ES-I3 (cell line): ENCODE results near the gene LGALS3.

Experiments used
- H3K36me3 ChIP-seq: 2 replicates; pipeline ENCODE4 v1.6.1; 2013; ENCODE audit warnings: mild to moderate bottlenecking, low read length, control low read depth, moderate library complexity; ENCODE audit not compliant: insufficient read depth
- H3K4me1 ChIP-seq: 2 replicates; pipeline ENCODE4 v1.6.1; 2013; ENCODE audit warnings: mild to moderate bottlenecking, control low read depth, low read length; ENCODE audit not compliant: insufficient read depth
- H3K9ac ChIP-seq: 2 replicates; pipeline ENCODE4 v1.6.1; 2013; ENCODE audit warnings: low read depth, mild to moderate bottlenecking, low read length, moderate library complexity
- H3K9me3 ChIP-seq: 2 replicates; pipeline ENCODE4 v1.6.1; 2013; ENCODE audit warnings: mild to moderate bottlenecking, low read length, moderate library complexity; ENCODE audit not compliant: control insufficient read depth, insufficient read depth

The LGALS3 gene

GRCh38 chr14:55121628-55122439 is 7.2 kb upstream of the LGALS3 start:
- Histone ChIP-seq H3K36me3 (no peaks in the 10 kb centered on the region), H3K9ac (no peak overlapping the region), H3K4me1 (peaks cover 5% of the 10 kb centered on the region; the same call in 1 of the 2 replicates), H3K9me3 (no peaks in the 10 kb centered on the region; the same call in 1 of the 2 replicates)

- Histone ChIP-seq H3K9ac (no peak overlapping the region), H3K4me1 (peaks cover 5% of the 10 kb centered on the region; the same call in 1 of the 2 replicates), H3K36me3 (no peaks in the 10 kb centered on the region), H3K9me3 (no peaks in the 10 kb centered on the region; the same call in 1 of the 2 replicates)
These were observed 6.5 kb upstream of the LGALS3 start for GRCh38 chr14:55122440-55122986.

GRCh38 chr14:55123101-55123500 is 6.0 kb upstream of the LGALS3 start:
- no peaks in the 10 kb centered on the region for H3K36me3 ChIP-seq
- no peak overlapping the region for H3K9ac ChIP-seq
- H3K4me1 ChIP-seq: peaks cover 5% of the 10 kb centered on the region; the same call in 1 of the 2 replicates
- H3K9me3 ChIP-seq: no peaks in the 10 kb centered on the region; the same call in 1 of the 2 replicates

GRCh38 chr14:55123852-55124639 is 5.0 kb upstream of the LGALS3 start:
- H3K36me3 ChIP-seq: no peaks in the 10 kb centered on the region
- H3K4me1 ChIP-seq: no peaks in the 10 kb centered on the region
- H3K9ac ChIP-seq: no peak overlapping the region
- no peaks in the 10 kb centered on the region; the same call in 1 of the 2 replicates for H3K9me3 ChIP-seq

GRCh38 chr14:55124774-55125386 is 4.2 kb upstream of the LGALS3 start:
- H3K9me3 ChIP-seq: no peaks in the 10 kb centered on the region; the same call in 1 of the 2 replicates
- no peaks in the 10 kb centered on the region for H3K36me3 ChIP-seq
- H3K4me1 ChIP-seq: no peaks in the 10 kb centered on the region
- H3K9ac ChIP-seq: no peak overlapping the region

- Histone ChIP-seq H3K4me1 (no peaks in the 10 kb centered on the region), H3K36me3 (no peaks in the 10 kb centered on the region), H3K9ac (no peak overlapping the region), H3K9me3 (no peaks in the 10 kb centered on the region; the same call in 1 of the 2 replicates)
These were observed 3.6 kb upstream of the LGALS3 start for GRCh38 chr14:55125403-55125802.

- no peaks in the 10 kb centered on the region for H3K4me1 ChIP-seq
- no peaks in the 10 kb centered on the region for H3K36me3 ChIP-seq
- no peak overlapping the region for H3K9ac ChIP-seq
- no peaks in the 10 kb centered on the region; the same call in 1 of the 2 replicates for H3K9me3 ChIP-seq
These were observed 3.0 kb upstream of the LGALS3 start for GRCh38 chr14:55126034-55126433.

GRCh38 chr14:55126932-55127459 is 2.1 kb upstream of the LGALS3 start:
- Histone ChIP-seq H3K9ac (no peak overlapping the region), H3K36me3 (no peaks in the 10 kb centered on the region), H3K9me3 (no peaks in the 10 kb centered on the region; the same call in 1 of the 2 replicates), H3K4me1 (no peaks in the 10 kb centered on the region)

- Histone ChIP-seq H3K9me3 (no peaks in the 10 kb centered on the region; the same call in 1 of the 2 replicates), H3K4me1 (no peaks in the 10 kb centered on the region), H3K36me3 (no peaks in the 10 kb centered on the region), H3K9ac (no peak overlapping the region)
These were observed 1.5 kb upstream of the LGALS3 start for GRCh38 chr14:55127460-55127951.

- Histone ChIP-seq H3K9ac (peak overlapping the region; percentile 64; the same call in 1 of the 2 replicates), H3K4me1 (no peaks in the 10 kb centered on the region), H3K9me3 (no peaks in the 10 kb centered on the region; the same call in 1 of the 2 replicates), H3K36me3 (no peaks in the 10 kb centered on the region)
These were observed 516 bp upstream of the LGALS3 start for GRCh38 chr14:55128386-55129085.

GRCh38 chr14:55129428-55130195 is 560 bp downstream of the LGALS3 start:
- Histone ChIP-seq H3K9me3 (no peaks in the 10 kb centered on the region), H3K9ac (peak overlapping the region; percentile 64; the same call in 1 of the 2 replicates), H3K36me3 (peaks cover 3% of the 10 kb centered on the region; the same call in 1 of the 2 replicates), H3K4me1 (no peaks in the 10 kb centered on the region)

GRCh38 chr14:55130196-55130550 is 1.1 kb downstream of the LGALS3 start:
- Histone ChIP-seq H3K9ac (peak overlapping the region; percentile 64; the same call in 1 of the 2 replicates), H3K4me1 (no peaks in the 10 kb centered on the region), H3K9me3 (no peaks in the 10 kb centered on the region), H3K36me3 (peaks cover 3% of the 10 kb centered on the region; the same call in 1 of the 2 replicates)
